Body of pancreas (tissue), 4 donors: ENCODE measurements around the gene ARMH1.

Source experiments
- POLR2A ChIP-seq, 3 donors: fragments of 450-650 bp; IDR thresholded peaks; one replicate each; pipeline ENCODE4 v1.6.1; 2016; ENCODE audit warnings: antibody characterized with exemption in 3 of 3, mild to moderate bottlenecking in 2 of 3
- TF ChIP-seq, protein P1 (sequence below), 7 experiments: fragments of 450-650 bp in 4 of 7; fragments of 200-600 bp in 3 of 7; sonication (generic) in 3 of 7; IDR thresholded peaks; one replicate each; pipeline ENCODE4 v1.5.1; 2016 to 2019; ENCODE audit warnings: antibody characterized with exemption in 7 of 7

DNA sequence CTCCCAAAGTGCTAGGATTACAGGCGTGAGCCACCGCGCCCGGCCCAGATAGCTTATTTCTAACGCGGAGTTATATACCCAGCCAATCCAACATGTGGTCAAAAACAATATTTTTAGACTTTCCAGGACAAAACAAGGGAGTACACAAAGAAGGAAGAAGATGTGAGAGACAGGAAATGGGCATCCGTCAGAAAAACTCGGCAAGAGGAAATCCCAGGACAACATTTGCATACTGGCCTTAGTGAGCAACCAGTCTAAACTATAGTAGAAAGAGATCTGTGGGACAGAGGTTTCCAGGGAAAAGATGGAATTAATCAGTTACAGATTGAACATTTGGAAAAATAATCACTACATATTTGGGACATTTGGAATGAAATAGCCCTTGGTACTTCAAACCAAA is 11.4 kb downstream of the ARMH1 start:
- TF ChIP-seq, protein P1, sequence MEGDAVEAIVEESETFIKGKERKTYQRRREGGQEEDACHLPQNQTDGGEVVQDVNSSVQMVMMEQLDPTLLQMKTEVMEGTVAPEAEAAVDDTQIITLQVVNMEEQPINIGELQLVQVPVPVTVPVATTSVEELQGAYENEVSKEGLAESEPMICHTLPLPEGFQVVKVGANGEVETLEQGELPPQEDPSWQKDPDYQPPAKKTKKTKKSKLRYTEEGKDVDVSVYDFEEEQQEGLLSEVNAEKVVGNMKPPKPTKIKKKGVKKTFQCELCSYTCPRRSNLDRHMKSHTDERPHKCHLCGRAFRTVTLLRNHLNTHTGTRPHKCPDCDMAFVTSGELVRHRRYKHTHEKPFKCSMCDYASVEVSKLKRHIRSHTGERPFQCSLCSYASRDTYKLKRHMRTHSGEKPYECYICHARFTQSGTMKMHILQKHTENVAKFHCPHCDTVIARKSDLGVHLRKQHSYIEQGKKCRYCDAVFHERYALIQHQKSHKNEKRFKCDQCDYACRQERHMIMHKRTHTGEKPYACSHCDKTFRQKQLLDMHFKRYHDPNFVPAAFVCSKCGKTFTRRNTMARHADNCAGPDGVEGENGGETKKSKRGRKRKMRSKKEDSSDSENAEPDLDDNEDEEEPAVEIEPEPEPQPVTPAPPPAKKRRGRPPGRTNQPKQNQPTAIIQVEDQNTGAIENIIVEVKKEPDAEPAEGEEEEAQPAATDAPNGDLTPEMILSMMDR (IDR thresholded peaks at IDR 0.05) = no peak
- no peak for TF ChIP-seq POLR2A (IDR thresholded peaks at IDR 0.05)
